ENCODE measurements around the gene LKAAEAR1. TPM values are rescaled to one million over a fixed set of nuclear protein-coding genes. Genes with fewer than 3 reads are reported as not detected.

Gene LKAAEAR1
- total and polyA plus RNA-seq, 9 of the 15 experiments (the other 6 are each of a cell fraction or from before 2014, with no cell fraction given) = not detected

DNA sequence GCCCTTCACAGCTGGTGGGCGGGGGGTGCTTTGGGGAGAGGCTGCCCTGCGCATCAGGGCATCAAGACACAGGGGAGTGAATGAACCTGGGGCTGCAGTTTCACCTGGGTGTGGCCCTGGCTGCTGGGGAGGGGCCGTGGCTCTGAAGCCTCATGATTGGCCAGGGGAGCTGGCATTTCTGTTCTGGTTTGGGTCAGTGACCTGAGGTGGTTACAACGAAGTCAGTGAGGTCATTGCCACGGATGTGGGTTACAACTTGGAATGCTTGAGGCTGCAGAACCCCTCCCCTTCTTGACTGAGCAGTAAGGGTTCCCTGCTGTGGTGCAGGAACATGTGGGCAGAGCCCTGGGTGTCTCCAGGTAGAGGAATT lies 18.2 kb downstream of the LKAAEAR1 start:
- Histone ChIP-seq H3K27ac (ENCODE audit: extremely low read depth, low read depth, low read length) (peak overlapping the region; percentile 32; the same call in 1 of the 3 replicates), H3K9me1 (ENCODE audit: control insufficient read depth, insufficient read depth, low read length) (peaks cover 3% of the 10 kb centered on the region), H3K36me3 (ENCODE audit: control insufficient read depth, insufficient read depth, low read length) (no peaks in the 10 kb centered on the region), H3K27me3 (ENCODE audit: control insufficient read depth in 2 of 2, insufficient read depth in 2 of 2, low read length in 2 of 2) (no peaks in the 10 kb centered on the region), H3K4me3 (no peak overlapping the region), H4K20me1 (replicated peaks; ENCODE audit: control insufficient read depth, insufficient read depth, low read length) (no peaks in the 10 kb centered on the region), H3K4me1 (replicated peaks in 1 of 2; ENCODE audit: control insufficient read depth in 2 of 2, insufficient read depth in 2 of 2, low read length in 2 of 2) (peaks cover 34 to 87% of the 10 kb centered on the region in 2 experiments), H3K9ac (ENCODE audit: insufficient read depth in 1 of 2, low read depth in 2 of 2, low read length in 2 of 2) (peak overlapping the region in 1 of 2 experiments; percentile 28; a peak in 2 of 4 replicates), H3K79me2 (ENCODE audit: control insufficient read depth, insufficient read depth, low read length) (peaks cover 4% of the 10 kb centered on the region; the same call in 2 of the 3 replicates), H3K9me3 (replicated peaks; ENCODE audit: control insufficient read depth, insufficient read depth, low read depth, low read length) (no peaks in the 10 kb centered on the region), H2AFZ (ENCODE audit: low read depth, low read length) (0 out of 2 replicates have a peak overlapping the region, but pooled peaks have one; percentile 40), H3K4me2 (ENCODE audit: insufficient read depth, low read length) (no peak overlapping the region)
- in situ Hi-C loops (cut with MboI) = no loop called here
- peak; percentile 52 for ATAC-seq
- POLR2A ChIA-PET = interaction anchor here (0.6 to 0.9 kb wide), 3 partner anchors 13 to 152 kb away, joined by 3 read pairs; no protein-coding TSS in a partner anchor
- BruUV-seq (replicated peaks) = no TSS peak
- CTCF ChIA-PET (ENCODE audit: low intra/inter-chr PET ratio) = no interaction called here
- peak; percentile 74 to 75 (median 74) for DNase-seq (ENCODE audit: extremely low read depth in 1 of 4, low spot score in 3 of 4)
- intact Hi-C loops (cut with micrococcal nuclease) = no loop called here
- peak; percentile 95 for FAIRE-seq
- 15% methylated on average over 5 of the region's 5 CpGs for WGBS (ENCODE audit: insufficient coverage, low coverage, missing lambda C conversion rate)
- TF ChIP-seq FOXJ3 (CRISPR knock-in tag; IDR thresholded peaks at IDR 0.05) (no peak), XRCC4 (IDR thresholded peaks at IDR 0.05; ENCODE audit: extremely low read depth, insufficient read depth, insufficient read length) (no peak), CREM (IDR thresholded peaks at IDR 0.05; ENCODE audit: low read depth) (peak; percentile 43; the same call in 1 of the 2 replicates), ZBTB7A (IDR thresholded peaks at IDR 0.05; ENCODE audit: borderline replicate concordance, control insufficient read depth, low read depth, low read length) (peak; percentile 3; the same call in 1 of the 2 replicates), JUND (IDR thresholded peaks at IDR 0.05; ENCODE audit: borderline replicate concordance, low read depth, low read length) (peak; percentile 60; the same call in 1 of the 2 replicates), JUND (tag; IDR thresholded peaks at IDR 0.05; ENCODE audit: borderline replicate concordance, low read depth, low read length) (peak; percentile 38; the same call in 1 of the 3 replicates), TEAD1 (CRISPR knock-in tag; IDR thresholded peaks at IDR 0.05) (peak in 1 of 2 experiments; percentile 80; a peak in 2 of 4 replicates), TEAD4 (IDR thresholded peaks at IDR 0.05; ENCODE audit: low read length) (peak; percentile 41; the same call in 1 of the 2 replicates), TEAD4 (CRISPR knock-in tag; IDR thresholded peaks at IDR 0.05; ENCODE audit: borderline replicate concordance) (no peak), CHCHD3 (CRISPR knock-in tag; IDR thresholded peaks at IDR 0.05) (no peak), MAZ (CRISPR knock-in tag; conservative IDR thresholded peaks at IDR 0.05 in 1 of 2, IDR thresholded peaks at IDR 0.05 in 1 of 2) (0 out of 4 replicates have a peak, but pooled peaks of 1 of the 2 experiments have one; percentile 20), SAP30 (IDR thresholded peaks at IDR 0.05; ENCODE audit: borderline replicate concordance, insufficient read depth, low read depth, low read length, poor library complexity, severe bottlenecking) (no peak), ZNF23 (CRISPR knock-in tag; IDR thresholded peaks at IDR 0.05) (no peak), SP2 (IDR thresholded peaks at IDR 0.05; ENCODE audit: extremely low read depth, low read depth, low read length, poor library complexity, severe bottlenecking) (no peak), ETS2 (tag; IDR thresholded peaks at IDR 0.05; ENCODE audit: borderline replicate concordance, poor library complexity, severe bottlenecking) (no peak), NR2C2 (CRISPR knock-in tag; IDR thresholded peaks at IDR 0.05) (no peak), NR2C2 (tag; IDR thresholded peaks at IDR 0.05) (peak; percentile 75; the same call in 1 of the 2 replicates), POLR2G (IDR thresholded peaks at IDR 0.05; ENCODE audit: low read depth, low read length) (0 out of 2 replicates have a peak, but pooled peaks have one; percentile 38), NRF1 (conservative IDR thresholded peaks at IDR 0.05 in 1 of 2, IDR thresholded peaks at IDR 0.05 in 1 of 2) (peak; percentile 46 to 47; a peak in 3 of 4 replicates)
- TF ChIP-seq, protein P1, sequence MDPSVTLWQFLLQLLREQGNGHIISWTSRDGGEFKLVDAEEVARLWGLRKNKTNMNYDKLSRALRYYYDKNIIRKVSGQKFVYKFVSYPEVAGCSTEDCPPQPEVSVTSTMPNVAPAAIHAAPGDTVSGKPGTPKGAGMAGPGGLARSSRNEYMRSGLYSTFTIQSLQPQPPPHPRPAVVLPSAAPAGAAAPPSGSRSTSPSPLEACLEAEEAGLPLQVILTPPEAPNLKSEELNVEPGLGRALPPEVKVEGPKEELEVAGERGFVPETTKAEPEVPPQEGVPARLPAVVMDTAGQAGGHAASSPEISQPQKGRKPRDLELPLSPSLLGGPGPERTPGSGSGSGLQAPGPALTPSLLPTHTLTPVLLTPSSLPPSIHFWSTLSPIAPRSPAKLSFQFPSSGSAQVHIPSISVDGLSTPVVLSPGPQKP (CRISPR knock-in tag; IDR thresholded peaks at IDR 0.05) = no peak
- TF ChIP-seq, protein P2, sequence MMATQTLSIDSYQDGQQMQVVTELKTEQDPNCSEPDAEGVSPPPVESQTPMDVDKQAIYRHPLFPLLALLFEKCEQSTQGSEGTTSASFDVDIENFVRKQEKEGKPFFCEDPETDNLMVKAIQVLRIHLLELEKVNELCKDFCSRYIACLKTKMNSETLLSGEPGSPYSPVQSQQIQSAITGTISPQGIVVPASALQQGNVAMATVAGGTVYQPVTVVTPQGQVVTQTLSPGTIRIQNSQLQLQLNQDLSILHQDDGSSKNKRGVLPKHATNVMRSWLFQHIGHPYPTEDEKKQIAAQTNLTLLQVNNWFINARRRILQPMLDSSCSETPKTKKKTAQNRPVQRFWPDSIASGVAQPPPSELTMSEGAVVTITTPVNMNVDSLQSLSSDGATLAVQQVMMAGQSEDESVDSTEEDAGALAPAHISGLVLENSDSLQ (IDR thresholded peaks at IDR 0.05) = peak; percentile 79

Measured in K562 (cell line).